ENCODE data around the gene PODXL2.

PODXL2 gene

DNA sequence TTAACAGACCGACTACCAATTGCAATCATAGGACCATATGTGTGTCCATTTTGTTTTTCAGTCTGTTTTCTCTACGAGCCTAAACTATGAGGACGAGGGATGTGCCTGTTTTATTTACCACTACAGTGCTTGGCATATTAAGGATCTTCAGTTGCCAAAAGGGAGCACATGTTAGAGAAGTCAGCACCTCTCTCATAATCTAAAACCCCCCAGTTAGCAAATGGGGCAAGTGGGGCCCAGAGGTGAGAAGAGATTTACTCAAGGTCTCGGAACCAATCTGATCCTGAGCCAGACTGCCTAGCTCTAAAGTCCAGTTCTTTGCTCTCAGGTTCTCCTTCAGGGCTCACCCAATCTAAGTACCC lies 578 bp upstream of the PODXL2 start:
- no peak for DNase-seq (ENCODE audit: low read depth in 2 of 2, low spot score in 1 of 2)

DNA sequence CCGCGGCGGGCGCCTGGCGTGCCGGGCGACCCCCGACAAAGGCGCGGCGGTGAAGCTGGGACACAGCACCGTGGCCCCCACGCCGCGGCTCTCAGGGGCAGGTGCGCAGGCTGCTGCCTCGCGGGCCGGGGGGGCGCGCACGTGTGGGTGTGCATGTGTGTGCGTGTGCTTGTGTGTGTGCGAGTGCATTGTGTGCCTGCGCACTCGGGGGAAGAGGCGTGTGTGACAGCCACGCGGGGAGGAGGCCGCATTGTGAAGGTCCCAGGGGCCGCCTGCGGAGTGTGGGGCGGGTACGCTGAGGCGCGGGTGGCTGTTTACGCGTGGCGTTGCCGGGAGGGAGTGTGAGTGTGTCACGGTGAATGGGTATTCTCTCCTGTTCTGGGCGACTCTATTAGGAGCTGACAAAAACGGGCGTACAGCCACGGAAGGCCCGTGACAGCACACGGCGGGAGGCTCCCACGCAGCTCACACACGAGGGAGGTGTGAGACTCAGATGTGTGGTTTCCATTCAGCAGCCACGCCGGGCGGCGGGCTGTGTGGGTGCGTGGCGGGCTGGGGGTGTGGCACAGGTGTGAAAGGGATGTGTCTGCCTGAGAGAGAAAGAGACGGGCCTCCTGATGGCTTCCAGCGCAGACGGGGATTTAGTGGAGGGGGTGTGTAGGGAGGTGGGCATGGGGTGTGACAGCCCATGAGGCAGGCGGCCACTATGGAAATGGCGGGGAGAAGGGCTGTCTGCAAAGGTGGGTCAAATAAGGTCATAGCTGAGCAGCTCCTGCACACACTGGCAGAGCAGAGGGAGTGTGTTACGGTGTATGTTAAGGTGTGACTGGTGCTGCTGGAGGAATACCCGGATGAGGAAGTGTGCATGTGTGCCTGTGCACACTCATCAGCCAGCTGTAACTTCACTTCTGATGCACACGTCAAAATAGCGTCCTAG lies 750 bp downstream of the PODXL2 start:
- DNase-seq (ENCODE audit: low read depth in 2 of 2, low spot score in 1 of 2) = no peak

DNA sequence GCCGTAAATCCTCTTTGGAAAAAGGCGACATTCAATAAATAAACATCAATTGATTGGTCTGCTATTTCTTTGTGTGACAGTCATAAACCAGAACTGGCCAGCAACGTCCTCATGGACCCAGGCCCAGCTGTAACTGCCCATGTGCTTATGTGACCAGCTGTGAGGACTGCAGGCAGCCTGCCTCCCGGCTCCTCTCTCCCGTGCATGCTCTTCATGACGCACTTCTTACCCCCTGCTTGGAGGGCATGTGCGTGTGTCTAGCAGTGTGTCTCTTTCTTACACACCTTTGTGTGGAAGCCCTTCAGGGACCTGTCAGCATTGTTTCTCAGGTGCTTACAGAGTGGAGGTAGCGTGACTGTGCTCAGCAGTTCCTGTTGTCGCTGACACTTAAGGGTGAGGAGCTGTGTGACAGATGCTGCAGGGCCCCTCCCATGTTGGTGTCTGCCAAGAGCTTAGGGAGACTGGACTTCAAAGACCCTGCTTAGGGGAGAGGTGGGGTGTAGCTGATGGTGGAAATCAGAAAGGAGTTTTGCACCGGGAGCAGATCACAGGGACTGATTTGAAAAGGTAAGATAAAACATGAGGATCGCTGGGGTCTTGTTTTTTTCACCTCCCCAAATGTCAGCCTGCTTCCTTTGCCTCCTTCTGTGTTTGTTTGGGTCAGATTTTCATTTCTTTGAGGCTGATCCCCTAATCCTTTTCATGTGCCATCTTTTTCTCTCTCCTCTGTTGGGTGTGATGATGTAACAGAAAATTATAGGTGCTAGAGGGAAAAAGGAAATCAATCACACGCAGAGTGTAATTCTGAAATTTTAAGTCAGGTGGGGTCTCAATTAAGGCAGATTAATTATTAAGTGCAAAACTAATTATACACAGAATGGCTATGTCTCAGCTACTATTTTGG lies 2.1 kb downstream of the PODXL2 start:
- DNase-seq (ENCODE audit: low read depth in 2 of 2, low spot score in 1 of 2) = no peak

DNA sequence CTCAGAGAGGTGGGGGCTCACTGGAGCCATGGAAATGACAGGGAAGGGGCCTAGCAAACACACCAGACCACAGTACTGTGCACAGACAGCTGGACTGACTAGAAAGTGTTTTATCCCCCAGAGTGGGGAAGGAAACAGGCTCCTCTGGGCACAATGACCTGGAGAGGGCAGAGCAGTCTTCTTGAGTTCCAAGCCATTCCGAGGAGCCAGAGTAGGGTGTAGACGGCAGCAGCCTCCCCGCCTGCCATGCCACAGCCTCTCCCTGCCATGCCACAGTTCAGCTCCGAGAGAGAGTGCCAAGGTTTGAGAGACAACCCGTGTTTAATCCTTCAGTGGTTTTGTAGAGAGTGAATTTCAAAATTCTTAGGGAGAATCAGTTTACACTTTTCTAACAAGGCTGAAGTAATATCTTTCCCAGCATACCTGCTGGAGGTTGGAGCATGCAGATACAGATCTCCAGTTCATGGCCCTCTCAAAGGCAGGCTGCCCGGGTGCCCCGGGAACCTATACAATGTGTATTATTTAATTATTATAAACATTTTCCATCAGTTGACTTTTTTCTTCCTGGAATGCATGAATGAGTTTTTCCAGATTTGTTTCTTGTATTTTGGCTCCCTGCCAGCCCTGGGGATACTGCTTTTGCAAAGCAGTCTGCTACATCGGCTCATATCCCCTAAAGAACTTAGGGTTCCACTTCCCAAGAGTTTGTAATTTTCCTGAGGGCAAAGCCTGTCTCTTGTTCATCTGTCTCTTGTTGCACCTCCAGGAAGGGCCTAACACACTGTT lies 3.2 kb downstream of the PODXL2 start:
- no peak for DNase-seq (ENCODE audit: low read depth in 2 of 2, low spot score in 1 of 2)

DNA sequence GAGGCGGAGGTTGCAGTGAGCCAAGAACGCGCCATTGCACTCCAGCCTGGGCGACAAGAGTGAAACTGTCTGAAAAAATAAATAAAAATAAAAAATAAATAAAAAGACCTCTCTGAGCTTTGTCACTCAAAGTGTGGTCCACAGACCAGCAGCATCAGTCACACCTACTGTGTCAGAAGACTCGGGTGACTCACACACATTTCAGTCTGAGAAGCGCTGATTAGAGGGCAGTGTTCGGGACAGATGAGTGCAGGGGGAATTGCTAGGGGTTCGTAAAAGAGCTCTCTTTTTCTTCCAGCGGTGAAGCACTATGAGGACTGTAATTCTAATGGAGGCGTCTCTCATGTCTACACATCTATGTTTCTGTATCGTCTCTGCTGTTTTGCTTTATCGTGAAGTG lies 5.7 kb downstream of the PODXL2 start:
- DNase-seq (ENCODE audit: low read depth in 2 of 2, low spot score in 1 of 2) = no peak

DNA sequence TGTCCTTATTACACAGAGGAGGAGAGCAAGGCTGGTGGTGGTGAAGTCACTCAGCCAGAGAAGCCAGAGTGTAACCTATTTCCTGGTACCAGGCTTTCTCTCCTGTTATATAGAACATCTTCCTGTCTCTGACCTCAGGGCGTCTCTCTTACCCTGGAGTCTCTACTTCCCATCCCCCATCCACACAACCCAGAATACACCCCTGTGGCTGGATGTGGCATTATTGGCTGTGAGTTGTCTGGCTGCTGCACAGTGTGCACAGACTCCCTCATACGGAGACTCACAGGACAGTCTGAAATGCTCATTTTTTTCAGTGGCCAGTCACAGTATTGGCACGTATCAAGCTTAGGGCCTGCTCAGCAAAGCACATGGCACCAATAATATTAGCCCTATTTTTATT lies 8.6 kb downstream of the PODXL2 start:
- no peak for DNase-seq (ENCODE audit: low read depth in 2 of 2, low spot score in 1 of 2)

DNA sequence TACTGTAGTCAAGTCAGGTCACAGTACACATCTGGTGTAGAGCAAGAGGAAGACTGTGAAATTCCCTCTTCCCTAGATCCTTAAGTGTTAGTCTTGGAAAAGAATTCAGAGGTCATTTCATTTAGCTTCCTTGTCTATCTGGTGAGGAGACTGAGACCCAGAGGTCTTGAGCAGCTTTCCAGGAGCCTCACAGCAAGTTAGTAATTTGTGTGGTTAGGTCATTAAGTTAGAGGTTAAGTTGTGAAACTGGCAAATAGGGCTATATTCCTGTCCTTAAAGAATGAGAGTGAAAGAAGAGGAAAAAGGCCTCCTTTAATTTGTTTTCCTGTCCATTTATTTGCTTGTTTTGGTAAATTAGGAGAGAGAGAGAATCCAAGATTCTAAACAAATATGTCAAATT lies 9.0 kb downstream of the PODXL2 start:
- DNase-seq (ENCODE audit: low read depth in 2 of 2, low spot score in 1 of 2) = no peak

DNA sequence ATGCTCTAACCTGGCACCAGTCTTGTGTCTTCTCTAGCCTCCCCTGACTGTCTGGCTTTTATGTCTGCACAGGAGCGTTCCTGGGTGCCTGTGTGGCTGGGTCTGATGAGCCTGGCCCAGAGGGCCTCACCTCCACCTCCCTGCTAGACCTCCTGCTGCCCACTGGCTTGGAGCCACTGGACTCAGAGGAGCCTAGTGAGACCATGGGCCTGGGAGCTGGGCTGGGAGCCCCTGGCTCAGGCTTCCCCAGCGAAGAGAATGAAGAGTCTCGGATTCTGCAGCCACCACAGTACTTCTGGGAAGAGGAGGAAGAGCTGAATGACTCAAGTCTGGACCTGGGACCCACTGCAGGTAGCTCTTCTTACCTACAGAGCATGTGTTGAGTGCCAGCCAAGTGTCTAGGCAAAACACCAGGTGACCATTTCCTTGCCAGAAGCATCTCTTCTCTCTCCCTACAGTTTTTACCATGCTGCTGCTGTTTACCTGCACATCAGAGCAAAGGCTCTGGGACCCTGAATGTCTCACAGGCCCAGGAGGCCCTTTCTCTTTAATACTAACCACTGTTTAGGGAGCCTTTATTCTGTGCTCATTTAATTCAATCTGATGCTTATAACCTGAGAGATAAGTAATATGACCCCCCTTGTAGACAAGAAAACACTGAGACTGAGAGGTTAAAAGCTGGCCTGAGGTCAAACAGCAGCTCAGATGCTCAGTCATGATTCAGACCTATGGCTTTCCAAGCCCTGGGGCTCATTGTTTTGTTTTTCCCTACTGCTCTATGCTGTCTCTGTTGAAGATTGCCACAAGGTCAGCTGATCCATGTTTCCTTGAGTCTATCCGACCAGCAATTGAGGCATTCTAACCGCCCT lies 10.4 kb downstream of the PODXL2 start:
- DNase-seq (ENCODE audit: low read depth in 2 of 2, low spot score in 1 of 2) = no peak

DNA sequence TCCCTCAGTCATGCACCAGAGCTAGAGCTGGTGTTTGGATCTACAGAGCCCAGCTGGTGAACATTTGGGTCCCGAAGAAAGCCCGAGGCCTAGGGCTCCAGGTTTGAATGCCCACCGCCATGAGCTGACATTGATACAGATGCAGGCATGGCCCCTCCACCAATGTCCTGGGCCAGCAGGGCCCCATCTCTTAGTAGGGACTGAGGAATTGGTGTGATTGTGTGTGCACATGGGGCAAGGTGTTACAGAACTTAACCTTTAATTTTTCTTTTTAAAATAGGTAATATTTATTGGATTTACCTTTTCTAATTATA lies 11.0 kb downstream of the PODXL2 start:
- DNase-seq (ENCODE audit: low read depth in 2 of 2, low spot score in 1 of 2) = no peak

DNA sequence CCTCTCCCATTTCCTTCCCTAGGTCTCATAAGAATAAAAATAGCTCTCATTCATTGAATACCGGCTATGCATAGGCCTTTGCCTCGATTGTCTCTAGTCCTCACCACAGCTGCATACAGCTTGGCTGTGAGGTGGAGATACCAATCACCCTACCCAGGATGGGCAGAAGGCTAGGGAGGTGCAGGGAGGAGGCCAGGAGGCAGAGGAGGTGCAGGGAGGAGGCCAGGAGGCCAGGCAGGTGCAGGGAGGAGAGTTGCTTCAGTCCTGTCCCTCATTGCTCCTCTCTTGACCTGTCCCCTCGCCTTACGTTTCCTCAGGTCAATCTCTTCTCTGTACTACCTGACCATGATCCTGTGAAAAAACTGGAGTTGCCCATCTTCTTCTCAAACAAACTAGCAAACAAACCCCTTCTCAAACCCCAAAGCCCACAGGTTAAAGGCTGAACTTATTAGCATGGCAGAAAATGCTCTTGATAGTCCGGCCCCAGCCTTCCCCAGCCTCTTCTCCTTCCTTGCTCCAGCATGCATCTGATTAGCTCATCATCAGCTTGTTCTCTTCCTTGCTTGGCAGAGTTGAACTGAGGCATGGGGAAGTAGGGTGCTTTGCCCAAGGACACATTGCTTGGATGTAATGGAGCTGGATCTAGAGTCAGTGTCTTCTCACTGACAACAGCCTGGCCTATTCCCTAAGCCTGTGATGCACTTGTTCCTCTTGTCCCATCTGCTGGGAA lies 15.8 kb downstream of the PODXL2 start:
- no peak for DNase-seq (ENCODE audit: low read depth in 2 of 2, low spot score in 1 of 2)

DNA sequence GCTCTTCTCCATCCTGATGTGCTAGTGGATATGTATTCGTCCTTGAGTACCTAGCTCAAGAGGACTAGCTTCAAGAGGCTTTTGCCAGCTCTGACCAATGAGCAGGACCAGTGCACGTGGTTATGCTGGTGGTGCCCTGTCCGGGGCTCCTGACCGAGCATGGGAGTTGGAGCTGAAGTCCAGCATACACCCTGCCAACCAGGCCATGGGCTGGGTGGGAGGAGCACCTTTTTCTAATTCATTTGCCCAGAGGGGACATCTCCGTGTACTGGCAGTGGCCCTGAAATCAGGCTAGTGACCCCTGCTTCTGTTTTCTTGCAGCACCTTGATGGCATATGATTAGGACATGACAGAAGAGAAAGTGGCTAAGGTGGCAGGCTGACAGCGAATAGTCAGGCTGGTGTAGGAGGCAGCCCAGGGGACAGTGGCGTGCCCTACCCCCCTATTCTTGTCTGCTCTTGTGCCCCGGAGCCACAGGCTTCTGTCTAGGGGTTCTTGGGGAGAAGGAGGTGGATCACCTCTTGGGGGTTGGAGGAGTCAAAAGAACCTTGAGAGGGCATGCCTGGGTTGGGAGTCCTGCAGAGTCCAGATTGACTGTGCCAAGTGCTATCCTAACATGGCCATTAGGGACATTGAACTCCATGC lies 16.5 kb downstream of the PODXL2 start:
- DNase-seq (ENCODE audit: low read depth in 2 of 2, low spot score in 1 of 2) = no peak

DNA sequence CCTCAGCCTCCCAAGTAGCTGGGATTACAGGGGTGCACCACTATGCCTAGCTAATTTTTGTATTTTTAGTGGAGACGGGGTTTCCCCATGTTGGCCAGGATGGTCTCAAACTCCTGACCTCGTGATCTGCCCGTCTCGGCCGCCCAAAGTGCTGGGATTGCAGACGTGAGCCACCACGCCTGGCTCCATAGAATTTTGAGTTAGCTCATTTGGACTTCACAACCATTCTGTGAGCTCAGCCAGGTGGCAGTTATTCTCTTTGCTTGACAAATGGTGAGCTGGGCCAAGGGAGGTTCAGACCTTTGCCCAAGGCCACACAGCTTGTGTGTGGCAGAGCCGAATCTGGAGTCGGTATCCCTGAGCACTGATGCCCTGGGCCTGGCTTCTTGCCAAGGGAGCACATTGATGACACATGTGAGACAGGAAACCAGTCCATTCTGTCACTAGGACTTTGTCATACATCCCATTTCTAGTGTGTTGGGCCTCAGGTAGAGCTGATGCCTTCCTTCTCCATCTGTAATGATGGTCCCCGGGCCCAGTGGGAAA lies 17.6 kb downstream of the PODXL2 start:
- no peak for DNase-seq (ENCODE audit: low read depth in 2 of 2, low spot score in 1 of 2)

DNA sequence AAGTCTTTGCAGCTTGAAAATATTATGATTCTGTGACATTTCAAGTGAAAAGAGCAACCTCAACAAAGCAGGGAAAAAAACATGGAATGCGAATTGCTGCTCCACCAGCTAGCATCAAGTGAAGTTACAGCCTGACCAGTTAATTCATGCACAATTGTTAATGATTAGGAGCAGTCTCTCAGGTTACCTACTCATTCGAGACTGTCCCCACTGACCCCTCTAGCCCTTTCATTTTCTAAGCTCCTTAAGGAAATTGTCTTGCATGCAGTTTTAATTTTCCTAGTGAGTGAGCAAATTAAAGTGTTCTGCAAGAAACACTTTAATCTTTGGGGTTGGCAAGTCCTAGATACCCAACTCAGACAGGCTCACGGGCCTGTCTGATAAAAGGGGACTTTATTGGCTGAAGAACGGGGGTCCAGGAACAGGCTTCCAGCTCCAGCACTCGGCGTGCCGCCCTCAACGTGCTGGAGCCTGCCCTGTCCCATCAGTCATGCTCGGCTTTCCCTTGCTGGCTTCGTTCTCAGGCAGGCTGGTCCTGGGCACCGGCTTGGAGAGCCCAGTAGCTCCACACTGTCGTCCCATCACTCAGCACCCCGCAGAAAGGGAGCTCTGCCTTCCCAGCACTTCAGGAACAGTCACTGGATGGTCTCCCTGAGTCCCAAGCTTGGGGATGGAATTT lies 18.3 kb downstream of the PODXL2 start:
- DNase-seq (ENCODE audit: low read depth in 2 of 2, low spot score in 1 of 2) = no peak

DNA sequence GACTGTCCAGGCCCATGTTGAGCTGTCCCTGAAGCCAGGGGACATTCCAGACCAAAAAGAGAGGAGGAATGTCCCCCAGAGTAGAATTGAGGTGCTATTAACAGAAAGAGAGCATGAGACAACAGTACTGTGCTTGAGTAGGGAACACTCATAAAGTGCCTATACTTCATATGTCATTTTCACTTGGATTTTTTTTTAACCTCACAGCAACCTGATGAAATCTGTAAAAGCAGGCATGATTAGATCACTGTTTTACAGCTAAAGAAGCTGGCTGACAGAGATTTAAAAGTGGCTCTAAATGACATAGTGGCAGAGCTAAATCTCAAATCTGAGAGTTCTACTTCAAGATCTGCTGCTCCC lies 18.8 kb downstream of the PODXL2 start:
- no peak for DNase-seq (ENCODE audit: low read depth in 2 of 2, low spot score in 1 of 2)

DNA sequence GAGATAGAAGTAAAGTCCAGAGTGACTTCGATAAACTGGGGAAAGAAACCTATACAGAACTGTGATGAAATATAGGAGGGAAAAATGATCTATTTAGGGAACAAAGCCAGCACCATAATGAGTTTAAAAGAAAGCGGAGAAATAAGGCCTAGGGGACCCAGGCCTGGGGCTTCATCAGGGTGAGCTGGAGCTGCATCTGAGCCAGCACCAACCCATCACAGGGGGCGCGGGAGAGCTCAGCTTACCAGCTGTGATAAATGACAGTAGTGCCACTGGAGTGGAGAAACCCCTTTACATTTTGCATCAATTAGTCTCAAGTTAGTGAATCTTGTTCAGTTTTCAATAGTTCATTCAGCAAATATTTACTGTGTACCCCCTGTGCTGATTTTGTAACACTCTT lies 21.3 kb downstream of the PODXL2 start:
- DNase-seq (ENCODE audit: low read depth in 2 of 2, low spot score in 1 of 2) = no peak

DNA sequence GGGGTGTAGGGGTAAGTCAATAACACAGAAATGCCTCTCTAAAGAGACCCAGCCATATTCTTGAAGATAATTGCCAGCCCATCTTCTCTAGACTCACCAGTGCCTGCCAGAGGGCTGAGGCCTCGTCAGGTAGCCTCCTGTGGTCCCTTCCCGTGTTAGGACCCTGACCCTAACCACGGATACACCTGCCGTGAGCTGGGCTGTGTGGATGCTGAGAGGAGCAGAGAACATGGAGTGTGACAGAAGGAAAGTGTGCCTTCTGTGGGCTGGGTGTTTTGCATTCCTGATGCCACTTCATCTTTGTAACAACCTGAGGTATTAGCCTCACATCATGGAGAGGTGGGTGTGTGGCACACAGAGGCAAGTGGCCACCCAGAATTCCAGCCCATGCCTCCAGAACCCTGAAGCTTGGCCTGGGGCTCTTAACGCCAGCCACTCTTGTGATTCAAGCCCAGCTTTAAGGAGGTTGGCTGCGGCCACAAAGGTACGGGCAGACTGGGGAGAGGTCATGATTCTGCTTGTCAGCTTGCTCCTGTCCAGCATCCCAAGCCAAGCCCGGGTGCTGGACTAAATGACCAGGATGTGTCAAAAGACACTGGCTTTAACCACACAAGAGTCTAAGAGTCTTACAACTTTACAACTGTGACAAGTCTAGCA lies 22.7 kb downstream of the PODXL2 start:
- no peak for DNase-seq (ENCODE audit: low read depth in 2 of 2, low spot score in 1 of 2)

DNA sequence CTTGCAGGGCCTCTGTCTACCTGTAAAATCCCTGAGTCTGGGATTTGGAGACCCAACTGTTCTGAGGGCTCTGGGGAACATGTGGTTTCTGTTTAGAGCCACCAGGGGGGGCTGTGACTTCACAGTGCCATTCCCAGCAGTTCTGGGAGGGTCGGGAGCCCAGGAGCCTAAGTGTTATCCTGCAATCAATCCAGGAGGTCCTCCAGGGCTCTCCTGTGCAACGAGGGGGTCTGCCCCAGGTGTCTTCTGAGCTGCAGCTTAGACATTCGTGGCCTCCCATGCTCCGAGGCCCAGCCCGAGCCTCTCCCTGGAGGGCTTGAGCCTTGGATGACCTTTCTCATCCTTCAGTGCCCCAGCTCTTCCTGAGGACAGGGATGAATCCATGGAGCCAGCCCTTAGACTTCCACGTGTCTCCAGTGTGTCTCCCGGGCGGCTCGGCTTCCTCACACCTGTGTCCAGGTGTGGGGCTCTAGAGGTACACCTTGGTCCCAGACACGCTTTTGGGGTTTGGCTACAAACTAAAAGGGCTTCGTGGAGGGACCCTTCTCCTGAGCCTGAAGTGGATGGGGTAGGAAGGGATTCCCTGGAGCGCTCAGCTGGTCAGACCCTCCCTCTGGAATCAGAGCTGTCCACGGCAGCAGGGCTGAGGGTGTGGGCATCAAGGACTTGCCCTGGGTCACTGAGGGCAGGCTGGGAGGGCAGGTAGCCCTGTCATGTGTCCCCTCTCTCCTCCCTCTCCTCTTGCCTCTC lies 23.4 kb downstream of the PODXL2 start:
- no peak for DNase-seq (ENCODE audit: low read depth in 2 of 2, low spot score in 1 of 2)
